PC-3 (cell line): ENCODE data around the gene WNT5B. TPM values are rescaled to one million over a fixed set of nuclear protein-coding genes. Genes with fewer than 3 reads are reported as not detected.

Source experiments
- ATAC-seq: fragments of 200-7000 bp; cut with Tn5 transposase; 2 replicates; pipeline ENCODE4 v1.9.1; 2020; ENCODE audit warnings: mild to moderate bottlenecking, moderate library complexity
- BruUV-seq: library from RNA; stranded (reverse); fragments of 400-500 nt; replicated peaks from 2 replicates; lab custom pipeline; 2021; lab: Mats Ljungman, UMichigan
- CTCF ChIA-PET: fragments of 300-600 bp; sonication (Branson Sonifier 250); formaldehyde crosslinking; loops from one replicate; lab custom pipeline; 2022; ENCODE audit warnings: antibody characterized with exemption; lab: Charles Lee
- POLR2A ChIA-PET: fragments of 300-600 bp; sonication (Branson Sonifier 250); formaldehyde crosslinking; loops from one replicate; lab custom pipeline; 2022; ENCODE audit warnings: antibody characterized with exemption; ENCODE audit not compliant: unreplicated experiment; lab: Charles Lee
- DNase-seq: peaks from one replicate; pipeline ENCODE4 v3.0.0-alpha.2; 2015
- H2AFZ ChIP-seq: fragments of 300-600 bp; sonication (generic); 2 replicates; pipeline ENCODE4 v1.6.0; 2016; ENCODE audit warnings: antibody characterized with exemption, low read length
- H3F3A ChIP-seq: fragments of 300-600 bp; sonication (generic); one replicate; pipeline ENCODE4 v1.6.0; 2017; ENCODE audit warnings: antibody characterized with exemption, low read length, control low read depth, mild to moderate bottlenecking; ENCODE audit not compliant: unreplicated experiment
- H3K27ac ChIP-seq: fragments of 300-600 bp; sonication (generic); 2 replicates; pipeline ENCODE4 v1.5.1; 2016; ENCODE audit warnings: mild to moderate bottlenecking, low read length
- H3K27me3 ChIP-seq: fragments of 300-600 bp; sonication (generic); 2 replicates; pipeline ENCODE4 v1.6.1; 2016; ENCODE audit warnings: low read length, mixed read lengths
- H3K36me3 ChIP-seq: fragments of 300-600 bp; sonication (generic); 2 replicates; pipeline ENCODE4 v1.6.1; 2016; ENCODE audit warnings: low read depth, mixed run types, low read length, mixed read lengths
- H3K4me1 ChIP-seq: fragments of 300-600 bp; sonication (generic); 2 replicates; pipeline ENCODE4 v1.5.1; 2016; ENCODE audit warnings: low read length; ENCODE audit not compliant: insufficient read depth
- H3K4me2 ChIP-seq: fragments of 300-600 bp; sonication (generic); 2 replicates; pipeline ENCODE4 v1.6.0; 2016; ENCODE audit warnings: low read length
- H3K4me3 ChIP-seq: fragments of 300-600 bp; sonication (generic); 2 replicates; pipeline ENCODE4 v1.5.1; 2016; ENCODE audit warnings: mild to moderate bottlenecking, low read length, mixed read lengths
- H3K79me2 ChIP-seq: fragments of 300-600 bp; sonication (generic); 2 replicates; pipeline ENCODE4 v1.6.1; 2017; ENCODE audit warnings: low read length, mixed read lengths
- H3K9ac ChIP-seq: fragments of 300-600 bp; sonication (generic); 2 replicates; pipeline ENCODE4 v1.6.0; 2016; ENCODE audit warnings: mild to moderate bottlenecking, low read length
- H3K9me2 ChIP-seq: fragments of 300-600 bp; sonication (generic); replicated peaks from 2 replicates; pipeline ENCODE4 v1.6.1; 2016; ENCODE audit warnings: mixed run types, low read length, mixed read lengths
- H3K9me3 ChIP-seq: fragments of 300-600 bp; sonication (generic); 2 replicates; pipeline ENCODE4 v1.6.1; 2016; ENCODE audit warnings: low read length, mixed read lengths
- H4K20me1 ChIP-seq: fragments of 300-600 bp; sonication (generic); 2 replicates; pipeline ENCODE4 v1.6.1; 2016; ENCODE audit warnings: low read length, mixed read lengths
- CTCF ChIP-seq: fragments of 300-600 bp; sonication (generic); conservative IDR thresholded peaks from 2 replicates; pipeline ENCODE4 v1.5.1; 2017; ENCODE audit warnings: antibody characterized with exemption, low read depth, mild to moderate bottlenecking, low read length
- EZH2 ChIP-seq: fragments of 300-600 bp; sonication (generic); IDR thresholded peaks from one replicate; pipeline ENCODE4 v1.6.1; 2017; ENCODE audit warnings: antibody characterized with exemption, mild to moderate bottlenecking, low read length; ENCODE audit not compliant: unreplicated experiment
- EZH2phosphoT487 ChIP-seq: fragments of 300-600 bp; sonication (generic); IDR thresholded peaks from 2 replicates; pipeline ENCODE4 v1.6.1; 2018; ENCODE audit warnings: mild to moderate bottlenecking, antibody characterized with exemption, low read length, borderline replicate concordance
- intact Hi-C: fragments of 100-400 bp; cut with micrococcal nuclease; formaldehyde crosslinking; loops from 2 replicates; pipeline ENCODE4 v1.9.0; 2023
- total RNA-seq: library from RNA; depleted of rRNA; stranded (reverse); fragments of >200 nt; gene quantifications from 2 replicates; pipeline ENCODE4 v1.2.3, GENCODE V29; 2014

WNT5B gene
- total RNA-seq, 1 experiment from 2014 or later = 2.2 TPM

GRCh38 chr12:1680804-1681492 is 51.9 kb downstream of the WNT5B start:
- no peaks in the 10 kb centered on the region for H3F3A ChIP-seq
- no peaks in the 10 kb centered on the region for H4K20me1 ChIP-seq
- no peaks in the 10 kb centered on the region for H3K79me2 ChIP-seq
- no peaks in the 10 kb centered on the region for H3K9me3 ChIP-seq
- H3K27ac ChIP-seq = no peak overlapping the region
- no peak overlapping the region for H3K4me3 ChIP-seq
- no peak overlapping the region for H3K9ac ChIP-seq
- no TSS peak for BruUV-seq
- no peak overlapping the region for H2AFZ ChIP-seq
- TF ChIP-seq EZH2phosphoT487 = no peak
- no peak for TF ChIP-seq EZH2
- TF ChIP-seq CTCF = no peak
- H3K9me2 ChIP-seq = no peaks in the 10 kb centered on the region
- no peak for ATAC-seq
- H3K27me3 ChIP-seq = no peaks in the 10 kb centered on the region
- H3K36me3 ChIP-seq = no peaks in the 10 kb centered on the region
- ChIA-PET CTCF (no interaction called here), POLR2A (no interaction called here)
- H3K4me2 ChIP-seq = no peak overlapping the region
- intact Hi-C loops = no loop called here
- DNase-seq = no peak
- no peaks in the 10 kb centered on the region for H3K4me1 ChIP-seq

GRCh38 chr12:1681493-1681807 is 52.4 kb downstream of the WNT5B start:
- CTCF ChIA-PET = no interaction called here
- no peak for ATAC-seq
- Histone ChIP-seq H3K4me2 (no peak overlapping the region), H2AFZ (no peak overlapping the region), H3K9ac (no peak overlapping the region), H3K36me3 (no peaks in the 10 kb centered on the region), H3K9me3 (no peaks in the 10 kb centered on the region), H3K27me3 (no peaks in the 10 kb centered on the region), H3K9me2 (no peaks in the 10 kb centered on the region), H3K79me2 (no peaks in the 10 kb centered on the region), H4K20me1 (no peaks in the 10 kb centered on the region), H3K4me3 (no peak overlapping the region), H3K27ac (no peak overlapping the region), H3K4me1 (no peaks in the 10 kb centered on the region), H3F3A (no peaks in the 10 kb centered on the region)
- POLR2A ChIA-PET = no interaction called here
- intact Hi-C loops = no loop called here
- no TSS peak for BruUV-seq
- DNase-seq = no peak
- TF ChIP-seq EZH2 (no peak), EZH2phosphoT487 (no peak), CTCF (no peak)

GRCh38 chr12:1688086-1688710 is 59.2 kb downstream of the WNT5B start:
- no peaks in the 10 kb centered on the region for H3K9me3 ChIP-seq

More at GRCh38 chr12:1688086-1688710, 59.2 kb downstream of the WNT5B start:
- Histone ChIP-seq H3K36me3 (no peaks in the 10 kb centered on the region), H3K4me2 (no peak overlapping the region), H2AFZ (no peak overlapping the region), H3F3A (no peaks in the 10 kb centered on the region), H3K27ac (no peak overlapping the region), H3K4me1 (peaks cover 18% of the 10 kb centered on the region), H3K9me2 (no peaks in the 10 kb centered on the region), H3K9ac (no peak overlapping the region), H3K79me2 (peaks cover 28% of the 10 kb centered on the region), H4K20me1 (peaks cover 15% of the 10 kb centered on the region), H3K4me3 (no peak overlapping the region), H3K27me3 (no peaks in the 10 kb centered on the region)
- TF ChIP-seq EZH2 = no peak
- TF ChIP-seq CTCF = no peak
- TF ChIP-seq EZH2phosphoT487 = no peak
- DNase-seq = peak; percentile 45
- no TSS peak for BruUV-seq
- no peak for ATAC-seq
- POLR2A ChIA-PET = no interaction called here
- intact Hi-C loops = no loop called here
- CTCF ChIA-PET = no interaction called here
